HG03565 (cell line): ENCODE data around the gene FAM184A.

ENCODE experiments used
- ATAC-seq: cut with Tn5 transposase; IDR thresholded peaks from one replicate; pipeline ENCODE4 v1.9.1; 2021; ENCODE audit warnings: mild to moderate bottlenecking, moderate library complexity; ENCODE audit not compliant: unreplicated experiment

FAM184A gene

DNA sequence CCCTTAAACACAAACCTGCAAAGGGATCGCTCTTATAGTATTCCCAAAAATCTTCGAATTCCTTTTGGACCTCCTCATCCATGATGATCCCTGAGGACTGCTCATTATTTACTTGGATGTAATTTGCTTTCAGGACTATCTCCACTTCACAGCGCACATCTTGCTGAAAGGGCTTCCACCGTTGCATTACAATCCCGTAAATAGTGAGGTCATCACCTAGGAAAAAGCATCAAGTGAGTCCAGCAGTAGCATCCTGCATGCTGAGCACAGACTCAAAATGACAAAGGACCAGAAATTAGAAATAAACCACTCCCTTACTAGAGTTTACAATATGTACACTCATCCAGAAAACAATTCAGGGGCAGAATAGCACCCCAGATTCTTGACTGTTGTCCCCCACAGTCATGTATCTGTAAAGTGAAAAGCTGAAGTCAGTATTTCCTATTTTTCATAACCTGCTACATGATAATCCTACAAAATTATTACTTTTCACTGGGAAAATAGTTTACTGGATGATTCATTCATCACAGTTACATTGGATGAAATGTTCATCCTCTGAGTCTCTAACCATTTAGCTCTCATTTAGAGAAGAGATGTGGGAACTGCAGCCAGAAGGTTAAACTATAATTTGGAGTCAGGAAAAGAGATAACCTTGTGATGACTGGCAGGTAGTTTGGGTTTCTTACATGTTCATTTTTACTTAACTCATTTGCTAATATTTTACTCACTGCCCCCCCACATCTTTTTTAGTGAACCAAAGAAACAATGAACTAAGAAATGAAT is 160.7 kb downstream of the FAM184A start:
- ATAC-seq = no peak

DNA sequence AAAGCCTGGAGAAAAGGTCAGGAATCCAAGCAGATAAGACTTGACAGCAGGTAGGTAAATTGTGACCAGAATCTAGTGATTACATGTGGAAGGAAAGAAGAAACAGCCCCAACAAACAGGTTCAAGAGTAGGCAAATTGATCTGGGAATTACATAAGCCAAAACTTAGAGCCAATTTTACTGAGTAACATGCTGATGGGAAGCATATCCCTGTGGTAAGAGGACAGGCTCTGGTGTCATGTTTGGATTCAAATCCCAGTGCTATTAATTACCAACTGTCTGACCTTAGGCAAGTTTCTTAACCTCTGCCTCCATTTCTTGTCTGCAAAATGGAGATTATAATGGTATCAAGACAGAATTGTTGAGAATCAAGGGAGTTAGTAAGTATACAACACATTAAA is 163.9 kb downstream of the FAM184A start:
- ATAC-seq = no peak

DNA sequence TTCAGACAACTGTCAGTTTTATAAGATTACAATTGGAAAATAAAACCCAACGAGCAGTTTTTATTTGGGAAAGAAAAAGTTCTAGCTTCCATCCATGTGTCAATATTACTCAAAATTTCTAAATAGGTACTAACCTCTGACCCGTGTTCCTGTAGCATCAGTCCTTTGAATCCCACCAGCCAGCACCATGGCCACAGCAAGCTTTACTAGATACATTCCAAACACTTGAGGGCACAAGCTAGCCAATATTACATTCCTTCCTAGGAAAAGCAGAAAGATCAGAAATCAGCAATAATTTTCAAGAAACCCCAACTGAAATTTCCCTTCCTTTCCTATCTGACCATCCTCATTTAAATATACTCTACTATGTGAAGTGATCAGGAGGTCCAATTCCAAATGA is 165.3 kb downstream of the FAM184A start:
- no peak for ATAC-seq

DNA sequence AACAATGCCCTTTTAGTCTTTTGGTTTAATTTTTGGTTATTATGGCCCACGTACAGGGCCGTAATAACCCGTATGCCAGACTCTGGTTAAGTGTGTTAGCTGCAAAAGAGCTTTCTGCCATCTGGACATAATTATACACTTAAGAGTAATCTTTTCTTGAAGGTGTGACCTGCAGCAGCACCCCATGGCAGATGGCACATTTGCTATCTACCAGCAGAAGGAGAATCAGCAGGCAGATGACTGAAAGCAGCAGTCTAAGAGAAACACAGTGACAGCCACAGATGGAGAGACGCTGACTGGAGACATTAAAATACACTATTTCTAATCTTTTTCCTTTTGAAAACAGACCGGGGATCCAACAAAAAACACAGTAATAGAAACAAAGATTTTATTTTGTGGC is 165.8 kb downstream of the FAM184A start:
- ATAC-seq = no peak
